HTERT RPE-1 (cell line): Measurements from ENCODE around the gene CRADD.
"Not testable (repeated sequence)": the region's sequence is repeated elsewhere in the genome, so short reads cannot be mapped to it uniquely, and the experiment has no call there.

Source experiments
- in situ Hi-C: fragments of 300-500 bp; cut with MboI; formaldehyde crosslinking; loops from 4 replicates; pipeline ENCODE4 v1.14.3; 2020; ENCODE audit warnings: low sequenced_read_pairs

Gene CRADD

GRCh38 chr12:93857991-93858447 lies 180.8 kb downstream of the CRADD start:
- in situ Hi-C loops, result no loop called here

- in situ Hi-C loops, result no loop called here
These were observed 183.6 kb downstream of the CRADD start for GRCh38 chr12:93860668-93861373.

- in situ Hi-C loops, result no loop called here
These were observed 185.2 kb downstream of the CRADD start for GRCh38 chr12:93862424-93862823.

GRCh38 chr12:93865751-93866150 lies 188.6 kb downstream of the CRADD start:
- in situ Hi-C loops, result no loop called here

- in situ Hi-C loops, result no loop called here
These were observed 191.6 kb downstream of the CRADD start for GRCh38 chr12:93868771-93869170.

- in situ Hi-C loops, result no loop called here
These were observed 193.0 kb downstream of the CRADD start for GRCh38 chr12:93870020-93870795.

GRCh38 chr12:93871566-93871965 lies 194.4 kb downstream of the CRADD start:
- in situ Hi-C loops, result not testable (repeated sequence)

- in situ Hi-C loops, result no loop called here
These were observed 196.4 kb downstream of the CRADD start for GRCh38 chr12:93873561-93873960.

- in situ Hi-C loops, result no loop called here
These were observed 198.0 kb downstream of the CRADD start for GRCh38 chr12:93875157-93875556.

GRCh38 chr12:93876360-93876759 lies 199.2 kb downstream of the CRADD start:
- in situ Hi-C loops, result no loop called here

GRCh38 chr12:93877446-93877845 lies 200.3 kb downstream of the CRADD start:
- in situ Hi-C loops, result no loop called here

GRCh38 chr12:93879476-93880421 lies 202.6 kb downstream of the CRADD start:
- in situ Hi-C loops, result no loop called here

GRCh38 chr12:93880853-93881522 lies 203.8 kb downstream of the CRADD start:
- in situ Hi-C loops, result no loop called here

GRCh38 chr12:93882763-93883162 lies 205.6 kb downstream of the CRADD start:
- in situ Hi-C loops, result no loop called here

- in situ Hi-C loops, result no loop called here
These were observed 206.4 kb downstream of the CRADD start for GRCh38 chr12:93883436-93884154.

- in situ Hi-C loops, result no loop called here
These were observed 207.8 kb downstream of the CRADD start for GRCh38 chr12:93884794-93885460.

GRCh38 chr12:93885973-93886532 lies 208.9 kb downstream of the CRADD start:
- in situ Hi-C loops, result not testable (repeated sequence)

GRCh38 chr12:93886533-93887511 lies 209.6 kb downstream of the CRADD start:
- in situ Hi-C loops, result no loop called here
